HCT116 (cell line): Measurements from ENCODE around the gene ZFP1.

ENCODE experiments used
- CEBPB ChIP-seq: IDR thresholded peaks from 2 replicates; pipeline ENCODE4 v1.6.1; 2012; ENCODE audit warnings: low read depth
- CTCF ChIP-seq, 3 experiments: fragments of 200-600 bp in 1 of 3; sonication (generic) in 1 of 3; IDR thresholded peaks in 2 of 3; conservative IDR thresholded peaks in 1 of 3; 2 replicates each; pipeline ENCODE4 v1.5.1; 2012 to 2017; ENCODE audit warnings: low read depth in 2 of 3, low read length in 2 of 3, antibody characterized with exemption in 1 of 3, borderline replicate concordance in 1 of 3, control low read depth in 1 of 3, mild to moderate bottlenecking in 1 of 3, mixed read lengths in 1 of 3, mixed run types in 1 of 3, moderate library complexity in 1 of 3; ENCODE audit not compliant: insufficient read depth in 1 of 3
- EGR1 ChIP-seq: IDR thresholded peaks from 2 replicates; pipeline ENCODE4 v1.6.1; 2012; ENCODE audit warnings: low read depth
- EZH2 ChIP-seq: fragments of 200-600 bp; sonication (generic); IDR thresholded peaks from 2 replicates; pipeline ENCODE4 v1.6.1; 2017; ENCODE audit warnings: antibody characterized with exemption, mixed run types
- EZH2phosphoT487 ChIP-seq: fragments of 200-600 bp; IDR thresholded peaks from 2 replicates; pipeline ENCODE4 v1.6.1; 2018; ENCODE audit warnings: antibody characterized with exemption, borderline replicate concordance
- POLR2A ChIP-seq: IDR thresholded peaks from 2 replicates; pipeline ENCODE4 v1.7.0; 2011; ENCODE audit warnings: borderline replicate concordance; ENCODE audit not compliant: insufficient read depth, insufficient read length; ENCODE audit errors: extremely low read depth
- POLR2AphosphoS5 ChIP-seq: IDR thresholded peaks from 2 replicates; pipeline ENCODE4 v1.6.1; 2011; ENCODE audit warnings: mild to moderate bottlenecking, low read depth, low read length, moderate library complexity
- RAD21 ChIP-seq: IDR thresholded peaks from 2 replicates; pipeline ENCODE4 v1.6.1; 2012; ENCODE audit warnings: low read depth, mild to moderate bottlenecking
- SP1 ChIP-seq: IDR thresholded peaks from 2 replicates; pipeline ENCODE4 v1.6.1; 2012; ENCODE audit warnings: low read depth
- ZFX ChIP-seq: fragments of 450-650 bp; IDR thresholded peaks from 2 replicates; pipeline ENCODE4 v1.6.1; 2017
- ZNF274 ChIP-seq: fragments of 200-500 bp; sonication (Bioruptor generic); IDR thresholded peaks from 2 replicates; pipeline ENCODE4 v1.6.1; 2014; ENCODE audit warnings: mild to moderate bottlenecking, low read depth, low read length, inconsistent platforms

GRCh38 chr16:75197522-75198134 lies 49.3 kb downstream of the ZFP1 start:
- no peak for TF ChIP-seq EGR1
- TF ChIP-seq POLR2A, result no peak
- TF ChIP-seq EZH2phosphoT487, result no peak
- TF ChIP-seq CTCF (IDR thresholded peaks at IDR 0.05 in 2 of 3, conservative IDR thresholded peaks at IDR 0.05 in 1 of 3; ENCODE audit: borderline replicate concordance in 1 of 3, insufficient read depth in 1 of 3, low read depth in 2 of 3, low read length in 2 of 3), result no peak
- TF ChIP-seq ZNF274, result no peak
- TF ChIP-seq RAD21, result peak; percentile 35; the same call in 1 of the 2 replicates
- no peak for TF ChIP-seq CEBPB
- no peak for TF ChIP-seq ZFX
- TF ChIP-seq SP1, result no peak
- TF ChIP-seq POLR2AphosphoS5, result no peak
- no peak for TF ChIP-seq EZH2
